ENCODE data around the gene DHPS.
"Not testable (repeated sequence)": the region's sequence is repeated elsewhere in the genome, so short reads cannot be mapped to it uniquely, and the experiment has no call there.

The DHPS gene

DNA sequence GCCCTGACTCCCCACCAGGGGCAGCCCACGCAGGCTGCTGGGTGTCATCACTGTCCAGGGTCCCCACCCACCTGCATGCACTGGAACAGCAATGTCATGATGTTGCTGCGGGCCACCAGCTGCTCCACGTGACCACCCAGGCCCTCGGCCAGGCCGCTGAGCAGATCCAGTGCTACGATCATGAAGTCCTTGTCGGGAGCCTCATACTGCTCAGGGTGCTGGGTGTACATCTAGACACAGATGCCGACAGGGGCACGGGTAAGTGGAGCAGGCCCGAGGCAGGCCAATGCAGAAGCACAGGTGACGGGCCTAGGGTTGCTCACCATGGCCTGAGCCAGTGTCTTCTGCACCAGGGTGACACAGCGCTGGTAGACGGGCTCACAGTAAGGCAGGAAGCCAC, 23.5 kb upstream of the DHPS start:
- no peak for DNase-seq (ENCODE audit: low read depth)

DNA sequence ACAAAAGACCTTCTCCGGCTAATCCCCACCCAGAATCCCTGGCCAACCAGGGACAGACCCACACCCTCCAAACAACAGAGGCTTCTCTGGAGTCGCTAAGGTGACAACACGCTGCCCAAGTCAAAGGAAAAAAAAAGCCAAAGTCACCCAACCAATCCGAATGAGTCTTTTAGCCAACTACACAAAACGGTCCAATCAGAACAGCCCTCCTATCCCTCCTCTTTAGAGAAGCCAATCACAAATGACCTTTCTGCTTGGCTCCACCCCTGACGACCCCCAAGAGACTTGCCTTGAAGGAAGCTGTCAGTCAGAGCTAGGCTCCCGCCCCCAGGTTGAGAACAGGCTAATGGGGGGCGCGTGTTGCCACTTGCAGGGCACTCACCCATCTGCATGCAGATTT, 21.4 kb upstream of the DHPS start:
- no peak for DNase-seq (ENCODE audit: low read depth)

DNA sequence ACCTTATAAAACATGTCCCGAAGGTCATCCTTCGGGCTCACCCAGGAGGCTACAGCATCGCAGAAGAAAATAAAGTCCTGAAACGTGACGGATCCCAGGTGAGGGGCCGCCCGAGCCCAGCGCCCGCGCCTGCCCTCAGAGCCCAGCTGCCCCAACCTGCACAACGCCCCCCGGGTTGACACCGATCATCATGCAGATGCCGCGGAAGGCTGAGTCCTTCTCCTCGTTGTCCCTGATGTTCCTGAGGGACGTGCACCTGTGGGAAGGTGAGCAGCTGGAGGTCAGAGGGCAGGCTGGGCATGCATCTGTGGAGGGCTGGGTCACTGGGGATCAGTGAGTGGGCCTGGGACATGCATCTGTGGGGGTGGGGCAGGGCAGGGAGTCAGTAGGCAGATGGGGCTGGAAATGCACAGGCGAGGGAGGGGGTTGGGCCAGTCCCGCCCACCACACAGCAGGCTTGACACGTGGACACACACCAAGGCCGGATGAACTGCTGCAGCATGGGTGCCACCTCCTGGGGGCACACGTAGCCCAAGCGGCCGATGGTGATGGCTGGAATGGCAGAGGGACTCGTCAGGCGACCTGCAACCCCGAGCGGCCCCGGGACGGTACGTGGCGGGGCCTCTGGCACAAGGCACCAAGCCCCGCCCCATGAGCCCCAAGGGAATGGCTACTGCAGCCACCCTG, 20.1 kb upstream of the DHPS start:
- DNase-seq (ENCODE audit: low read depth), result no peak

DNA sequence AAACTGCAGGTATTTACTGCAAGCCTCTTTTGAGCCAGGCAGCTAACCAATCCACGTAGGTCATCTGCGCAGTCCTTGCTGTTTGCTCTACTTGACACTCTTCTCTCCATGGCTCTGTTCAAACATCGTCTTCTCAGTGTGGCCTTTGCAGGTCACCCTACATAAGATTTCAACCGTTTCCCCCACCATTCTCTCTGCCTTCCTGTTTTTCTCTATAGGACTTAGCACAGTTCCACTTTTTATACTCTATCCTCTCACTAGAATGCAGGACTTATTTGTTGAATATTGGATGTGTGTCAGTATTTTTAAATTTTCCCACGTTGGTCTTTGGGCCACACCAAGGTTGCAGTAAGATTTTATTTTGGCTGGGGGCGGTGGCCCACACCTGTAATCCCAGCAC, 16.5 kb upstream of the DHPS start:
- DNase-seq (ENCODE audit: low read depth), result no peak

DNA sequence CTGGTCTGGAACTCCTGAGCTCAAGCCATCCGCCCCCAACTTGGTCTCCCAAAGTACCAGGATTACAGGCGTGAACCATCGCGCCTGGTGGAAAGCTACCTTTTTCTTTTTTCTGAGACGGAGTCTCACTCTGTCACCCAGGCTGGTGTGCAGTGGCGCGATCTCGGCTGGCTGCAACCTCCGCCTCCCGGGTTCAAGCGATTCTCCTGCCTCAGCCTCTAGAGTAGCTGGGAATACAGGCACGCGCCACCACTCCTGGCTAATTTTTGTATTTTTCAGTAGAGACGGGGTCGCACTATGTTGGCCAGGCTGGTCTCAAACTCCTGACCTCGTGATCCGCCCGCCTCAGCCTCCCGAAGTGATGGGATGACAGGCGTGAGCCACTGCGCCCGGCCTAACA, 15.7 kb upstream of the DHPS start:
- DNase-seq (ENCODE audit: low read depth), result not testable (repeated sequence)

DNA sequence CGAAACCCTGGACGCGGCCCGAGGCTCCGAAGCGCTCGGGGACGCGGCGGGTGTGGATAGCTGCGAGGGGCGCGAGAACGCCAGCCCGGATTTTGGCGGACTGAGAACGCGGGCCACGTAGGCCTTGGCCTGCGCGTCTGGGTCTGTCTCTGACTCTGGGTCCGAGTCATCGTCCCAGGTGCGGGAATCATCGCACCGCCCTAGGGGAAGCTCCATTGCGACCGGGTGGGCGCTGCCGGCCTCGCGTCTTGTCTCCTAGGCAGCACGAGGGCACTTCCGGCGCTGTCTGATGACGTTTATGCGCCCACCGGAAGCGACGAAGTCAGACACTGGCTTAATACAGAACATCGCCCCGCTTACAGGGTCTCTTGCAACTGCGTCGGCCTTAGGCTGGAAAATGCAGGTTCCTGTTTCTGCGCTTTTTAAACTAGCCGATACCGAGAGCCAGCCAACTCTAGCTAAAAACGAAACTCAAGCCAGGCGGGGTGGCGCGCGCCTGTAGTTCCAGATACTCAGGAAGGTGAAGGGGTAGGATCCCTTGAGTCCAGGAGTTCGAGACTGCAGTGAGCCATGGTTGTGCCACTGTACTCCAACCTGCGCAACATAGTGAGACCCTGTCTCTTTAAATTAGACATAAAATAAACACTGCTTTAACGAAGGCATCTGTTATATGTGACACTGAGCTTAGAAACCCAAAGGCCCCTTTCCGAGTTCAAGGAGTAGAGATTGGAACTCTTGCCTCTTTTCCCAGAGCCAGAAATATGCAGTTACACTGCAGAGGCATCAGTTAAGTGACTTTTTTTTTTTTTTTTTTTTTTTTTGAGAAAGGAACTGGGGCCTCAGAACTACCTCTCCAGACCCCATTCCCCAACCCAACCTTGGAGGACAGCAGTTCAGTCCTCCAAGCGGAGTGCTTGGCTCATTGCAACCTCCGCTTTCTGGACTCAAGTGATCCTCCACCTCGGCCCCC, 15.0 kb upstream of the DHPS start, which contains the start of gene FBXW9:
Gene FBXW9, minus strand, starts transcription at position 266 of the 970 bp plus-strand sequence. Its CDS starts 50 bp downstream, at position 216.
- DNase-seq (ENCODE audit: low read depth), result peak; percentile 67

DNA sequence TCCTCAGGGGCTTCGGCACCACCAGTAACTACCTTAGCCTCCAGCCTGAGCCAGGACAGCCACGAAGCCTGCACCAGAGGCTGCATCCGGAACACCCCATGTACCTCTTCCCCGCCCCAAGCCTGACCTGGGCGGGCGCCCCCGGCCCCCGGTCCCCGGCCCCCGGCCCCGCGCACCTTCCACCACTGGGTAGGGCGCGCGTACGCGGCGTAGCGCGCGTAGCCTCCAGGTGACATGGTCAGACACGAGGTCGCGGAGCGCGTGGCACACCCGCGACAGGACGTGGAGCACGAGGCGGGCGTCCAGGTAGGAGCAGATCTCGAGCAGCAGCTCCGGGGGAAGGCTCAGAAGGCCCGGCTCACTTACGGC, 14.3 kb upstream of the DHPS start:
- no peak for DNase-seq (ENCODE audit: low read depth)

DNA sequence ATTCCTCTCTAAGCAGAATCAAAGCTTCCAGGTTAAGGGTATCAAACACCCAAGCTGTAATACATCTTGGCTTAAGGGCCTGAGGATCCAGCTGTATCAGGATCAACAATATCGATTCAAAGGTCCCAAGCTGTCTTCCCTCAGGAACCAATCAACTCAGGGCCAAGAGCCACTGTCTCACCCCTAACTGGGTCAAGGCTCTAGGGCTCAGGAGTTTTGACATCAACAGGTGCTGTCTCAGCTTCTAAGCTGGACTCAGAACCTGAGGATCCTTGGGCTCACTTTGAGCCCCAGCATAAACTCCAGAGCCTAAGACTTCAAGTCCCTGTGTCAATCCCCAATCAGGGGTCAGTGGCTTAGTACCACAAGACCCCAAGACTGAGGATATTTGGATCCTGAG, 13.8 kb upstream of the DHPS start:
- no peak for DNase-seq (ENCODE audit: low read depth)

DNA sequence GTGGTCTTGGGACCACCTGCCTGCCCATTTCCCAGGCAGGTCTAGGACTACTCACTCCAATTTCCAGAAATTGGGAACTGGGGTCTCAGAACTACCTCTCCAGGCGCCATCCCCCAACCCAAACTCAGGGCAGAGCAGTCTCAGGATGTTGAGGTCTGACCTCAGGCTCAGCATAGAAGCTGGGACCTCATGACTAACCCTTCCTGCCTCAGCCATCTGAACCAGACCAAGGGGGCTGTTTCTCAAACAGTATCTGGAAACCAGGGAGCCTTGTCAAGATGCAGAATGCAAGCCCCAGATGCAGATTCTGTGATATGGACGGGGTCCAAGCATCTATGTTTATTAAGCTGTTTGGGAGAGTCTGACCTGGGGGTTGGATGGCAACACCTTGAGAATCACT, 13.4 kb upstream of the DHPS start:
- DNase-seq (ENCODE audit: low read depth), result no peak

DNA sequence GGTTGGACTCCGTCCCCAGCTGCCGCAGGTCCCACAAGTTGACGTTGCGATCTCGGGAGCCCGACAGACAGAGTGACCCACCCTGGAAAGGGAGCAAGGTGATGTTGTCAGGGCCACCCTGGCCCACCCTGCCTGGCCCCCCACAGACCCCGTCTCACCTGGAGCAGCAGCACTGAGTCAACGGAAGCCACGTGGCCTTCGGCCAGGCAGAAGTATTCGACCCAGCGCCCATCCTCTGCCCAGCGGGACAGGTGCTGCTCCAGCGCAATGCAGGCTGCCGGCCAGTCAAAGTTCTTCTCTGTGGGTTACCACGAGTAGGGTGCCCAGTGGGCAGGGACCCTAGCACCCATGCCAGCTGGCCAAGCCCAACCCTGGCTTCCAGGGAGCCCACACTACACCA, 13.0 kb upstream of the DHPS start:
- no peak for DNase-seq (ENCODE audit: low read depth)

DNA sequence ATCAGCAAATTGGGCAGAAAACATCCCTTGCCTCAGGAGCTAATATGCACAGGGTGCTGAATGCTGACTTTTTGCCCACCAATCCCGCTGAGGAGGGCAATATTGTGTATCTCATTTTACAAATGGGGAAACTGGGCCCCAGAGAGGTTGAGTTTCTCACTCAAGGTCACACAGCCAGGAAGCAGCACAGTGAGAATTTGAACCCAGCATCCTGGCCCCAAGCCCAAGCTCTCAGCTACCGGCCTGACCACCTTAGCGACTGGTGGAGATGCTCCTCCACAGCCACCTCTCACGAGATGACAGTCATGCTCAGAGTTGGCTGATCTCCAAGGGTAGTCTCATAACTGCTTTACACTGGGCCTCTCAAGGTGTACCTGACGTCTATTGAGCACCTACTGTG, 11.3 kb upstream of the DHPS start:
- no peak for DNase-seq (ENCODE audit: low read depth)

DNA sequence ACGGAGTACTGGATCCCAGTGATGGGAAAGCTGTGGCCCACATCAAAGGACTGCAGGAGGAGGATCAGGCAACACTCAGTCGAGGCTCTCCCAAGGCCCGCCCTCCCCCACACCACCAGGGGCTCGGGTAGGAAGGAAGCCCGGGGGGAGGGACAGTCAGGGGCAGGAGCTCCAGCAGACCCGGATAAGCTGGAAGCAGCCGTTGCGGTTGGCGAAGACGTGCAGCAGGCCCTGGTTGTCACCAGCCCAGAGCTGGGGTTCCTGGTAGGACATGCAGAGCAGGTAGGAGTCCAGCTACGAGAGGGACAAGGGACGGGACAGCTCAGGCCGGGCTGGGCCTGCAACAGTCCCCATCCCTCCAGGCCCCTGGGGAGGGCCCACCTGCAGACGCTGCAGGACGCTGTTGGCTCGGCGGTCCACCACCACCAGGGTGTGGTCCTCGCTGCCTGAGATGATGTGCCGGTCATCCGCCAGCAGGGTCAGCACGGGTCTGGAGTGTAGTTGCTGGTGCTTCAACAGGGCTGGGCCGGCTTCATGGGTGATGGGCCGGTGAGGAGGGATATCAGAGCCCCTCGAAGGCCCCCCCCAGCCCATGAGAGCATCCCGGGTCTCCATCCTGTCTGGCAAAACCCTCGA, 8.0 kb upstream of the DHPS start:
- no peak for DNase-seq (ENCODE audit: low read depth)

DNA sequence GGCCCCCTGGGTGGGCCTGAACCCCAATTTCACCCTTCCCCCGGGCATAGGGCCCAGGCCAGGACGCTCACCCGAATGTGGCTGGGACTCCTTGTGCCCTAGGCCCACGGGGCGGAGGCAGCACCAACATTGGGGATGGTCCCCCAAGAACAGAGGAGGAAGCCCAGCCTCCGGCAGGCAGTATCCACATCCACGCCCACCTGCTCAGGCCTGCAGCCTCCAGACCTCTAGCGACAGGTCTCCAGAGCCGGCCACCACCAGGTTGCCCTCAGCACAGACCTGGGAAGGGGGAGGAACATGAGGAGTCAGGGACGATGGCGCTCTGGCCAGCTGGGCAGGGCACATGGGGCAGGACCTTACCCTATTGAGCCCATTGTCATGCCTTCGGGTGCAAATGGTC, 7.3 kb upstream of the DHPS start:
- no peak for DNase-seq (ENCODE audit: low read depth)

DNA sequence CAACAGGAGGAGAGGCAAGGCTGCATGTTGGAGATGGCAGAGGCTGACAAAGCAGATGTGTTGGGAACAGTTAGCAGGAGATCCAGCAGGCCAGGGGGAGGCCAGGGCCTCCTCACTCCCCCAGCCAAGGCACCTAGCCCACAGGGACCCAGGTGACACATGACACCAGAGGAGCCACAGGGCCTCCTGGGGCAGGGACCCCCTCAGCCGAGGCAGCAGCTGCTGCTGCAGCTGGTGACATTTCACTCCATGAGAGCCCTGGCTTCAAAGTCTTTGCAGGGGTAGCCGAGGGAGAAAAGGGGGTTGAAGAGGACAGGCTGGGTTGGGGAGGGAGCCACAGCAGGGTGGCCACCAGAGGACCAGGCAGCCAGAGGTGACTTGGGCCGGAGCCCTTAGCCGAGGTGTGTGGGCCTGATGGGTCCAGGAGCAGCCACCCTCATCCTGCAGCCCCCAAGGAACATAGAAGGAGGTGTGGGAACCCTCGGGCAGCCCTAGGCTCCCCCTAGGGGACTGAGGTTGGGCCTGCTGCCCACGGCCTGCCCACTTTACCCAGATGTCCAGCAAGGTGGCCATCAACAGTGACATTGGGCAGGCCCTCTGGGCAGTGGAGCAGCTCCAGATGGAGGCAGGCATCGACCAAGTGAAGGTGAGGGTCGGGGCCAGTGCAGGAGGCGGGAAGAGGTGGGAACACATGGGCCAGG, 6.0 kb upstream of the DHPS start, which contains the start of gene GNG14:
Gene GNG14, plus strand, starts transcription at position 503 of the 701 bp plus-strand sequence. Its CDS starts 51 bp downstream, at position 554.
- no peak for DNase-seq (ENCODE audit: low read depth)

DNA sequence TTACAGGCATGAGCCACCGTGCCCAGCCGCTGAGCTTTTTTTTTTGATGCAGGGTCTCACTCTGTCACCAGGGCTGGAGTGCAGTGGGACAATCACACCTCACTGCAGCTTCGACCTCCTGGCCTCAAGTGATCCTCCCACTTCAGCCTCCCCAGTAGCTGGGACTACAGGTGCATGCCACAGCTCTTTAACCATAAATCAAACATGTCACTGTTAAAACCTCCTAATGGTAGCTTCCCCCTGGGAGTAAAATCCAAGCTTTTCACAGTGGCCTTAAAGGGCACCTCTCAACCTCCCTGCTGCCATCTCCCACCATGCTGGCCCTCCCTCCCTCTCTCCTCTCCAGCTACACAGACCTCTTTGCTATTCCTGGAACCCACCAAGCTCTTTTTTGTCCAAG, 4.2 kb upstream of the DHPS start:
- no peak for DNase-seq (ENCODE audit: low read depth)

DNA sequence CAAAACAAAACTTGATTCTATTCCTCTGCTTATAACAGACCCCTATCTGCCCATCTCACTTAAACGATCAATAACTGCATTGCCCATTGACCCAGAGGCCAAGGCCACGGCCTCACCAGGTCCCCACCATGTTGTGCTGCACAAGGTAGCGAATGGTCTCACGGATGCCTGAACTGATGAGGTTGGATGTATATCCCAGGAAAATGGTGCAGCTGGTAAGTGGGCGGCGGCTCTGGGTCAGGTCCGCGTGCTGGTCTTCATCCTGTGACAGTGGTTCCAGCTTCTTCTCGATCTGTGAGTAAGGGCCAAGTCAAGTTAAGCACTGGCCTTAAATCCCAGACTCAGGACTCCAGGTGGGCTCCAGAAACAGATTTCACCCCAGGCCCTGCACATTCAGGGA, 1.6 kb downstream of the DHPS start:
- no peak for DNase-seq (ENCODE audit: low read depth)

DNA sequence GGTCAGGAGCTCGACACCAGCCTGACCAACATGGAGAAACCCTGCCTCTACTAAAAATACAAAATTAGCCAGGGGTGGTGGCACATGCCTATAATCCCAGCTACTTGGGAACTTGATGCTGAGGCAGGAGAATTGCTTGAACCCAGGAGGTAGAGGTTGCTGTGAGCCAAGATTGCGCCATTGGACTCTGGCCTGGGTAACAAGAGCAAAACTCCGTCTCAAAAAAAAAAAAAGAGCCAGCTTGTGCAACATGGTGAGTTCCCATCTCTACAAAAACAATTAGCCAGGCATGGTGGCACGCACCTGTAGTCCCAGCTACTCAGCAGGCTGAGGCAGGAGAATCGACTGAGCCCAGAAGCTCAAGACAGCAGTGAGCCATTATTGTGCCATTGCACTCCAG, 3.6 kb downstream of the DHPS start:
- DNase-seq (ENCODE audit: low read depth), result not testable (repeated sequence)

DNA sequence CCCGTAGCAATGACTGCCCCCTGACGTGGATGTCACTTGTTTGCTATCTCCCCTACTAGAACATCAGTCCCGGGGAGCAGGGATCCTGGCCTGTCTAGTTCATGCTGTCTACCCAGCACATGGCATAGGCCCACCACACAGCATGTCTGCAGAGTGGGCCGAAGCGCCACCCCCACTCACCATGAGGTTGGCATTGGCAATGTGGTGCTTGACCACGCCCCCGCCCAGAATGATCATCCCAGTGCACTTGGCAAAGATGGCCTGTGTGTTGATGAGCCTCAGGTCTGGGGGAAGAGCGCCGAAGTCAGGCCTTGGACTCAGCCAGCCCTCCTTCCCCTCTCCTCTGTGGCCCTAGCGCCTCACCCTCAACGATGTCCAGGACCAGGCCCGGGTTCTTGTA, 4.8 kb downstream of the DHPS start:
- DNase-seq (ENCODE audit: low read depth), result no peak

DNA sequence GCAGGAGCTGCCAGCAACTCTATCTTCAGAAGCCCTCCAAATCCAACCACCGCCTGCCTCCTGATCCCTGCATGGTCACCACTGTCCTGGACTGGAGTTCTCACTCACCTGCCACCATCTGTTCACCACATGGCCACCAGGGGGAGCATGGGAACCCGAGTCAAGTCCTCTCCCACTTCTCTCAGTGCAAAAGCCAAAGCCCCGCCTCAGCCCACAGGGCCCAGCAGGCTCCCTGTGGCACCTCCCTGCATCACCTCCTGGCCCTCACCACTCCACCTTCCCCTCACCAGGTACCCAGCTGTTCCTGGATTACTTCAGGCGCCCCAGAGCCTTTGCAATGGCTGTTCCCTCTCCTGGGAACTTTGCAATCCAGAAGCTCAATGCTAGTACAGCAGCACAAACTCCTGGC, 5.3 kb downstream of the DHPS start:
- DNase-seq (ENCODE audit: low read depth), result peak; percentile 51

DNA sequence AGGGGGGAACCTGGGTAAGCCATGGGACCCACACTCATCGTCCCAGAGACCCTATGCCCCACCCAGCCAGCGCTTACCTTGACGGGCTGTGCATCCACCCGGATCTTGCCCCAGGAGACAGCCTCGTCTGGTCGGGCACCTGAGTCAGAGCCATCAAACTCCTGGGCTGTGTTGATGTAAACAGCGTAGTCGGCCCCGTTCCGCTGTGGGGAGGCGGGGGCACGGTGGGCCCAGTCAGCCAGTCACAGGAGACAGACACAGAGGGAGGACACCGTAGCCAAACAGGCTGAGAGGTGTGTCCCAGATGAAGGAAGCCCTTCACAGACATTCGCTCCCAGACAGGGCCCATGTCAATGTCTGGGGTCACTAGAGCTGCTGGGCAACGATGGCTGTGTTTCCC, 5.7 kb downstream of the DHPS start:
- no peak for DNase-seq (ENCODE audit: low read depth)

DNA sequence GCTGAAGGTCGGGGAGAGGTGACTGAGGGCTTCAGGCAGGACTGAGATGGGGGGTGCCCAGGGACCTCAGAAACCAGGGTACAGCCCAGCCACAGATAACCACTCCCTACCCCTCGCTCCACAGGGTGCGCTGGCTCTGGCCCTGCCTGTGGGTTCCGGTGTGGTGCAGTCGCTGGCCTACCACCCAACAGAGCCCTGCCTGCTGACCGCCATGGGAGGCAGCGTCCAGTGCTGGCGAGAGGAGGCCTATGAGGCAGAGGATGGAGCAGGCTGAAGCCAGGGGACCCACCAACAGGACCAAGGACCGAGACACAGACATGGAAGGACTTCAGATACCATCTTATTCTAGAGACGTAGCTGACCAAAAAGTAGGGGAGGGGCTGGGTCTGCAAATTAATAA, 6.3 kb downstream of the DHPS start:
- no peak for DNase-seq (ENCODE audit: low read depth)

DNA sequence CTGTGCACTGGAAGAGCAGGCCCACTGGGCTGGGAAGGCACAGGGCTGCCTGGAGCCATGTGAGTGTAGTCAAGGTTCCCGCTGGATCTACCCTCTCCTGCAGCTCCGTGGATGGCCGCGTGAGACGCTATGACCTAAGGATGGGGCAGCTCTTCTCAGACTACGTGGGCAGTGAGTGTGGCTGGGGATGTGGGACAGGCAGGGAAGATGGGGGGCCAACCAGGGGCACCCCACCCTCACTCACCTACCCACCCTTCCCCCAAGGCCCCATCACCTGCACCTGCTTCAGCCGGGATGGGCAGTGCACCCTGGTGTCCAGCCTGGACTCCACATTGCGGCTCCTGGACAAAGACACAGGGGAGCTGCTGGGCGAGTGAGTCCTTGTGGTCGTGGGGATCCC, 8.9 kb downstream of the DHPS start:
- no peak for DNase-seq (ENCODE audit: low read depth)
